Endothelial cell of umbilical vein (primary cell): ENCODE measurements around the gene ALG12.

ENCODE experiments used
- CTCF ChIP-seq, 2 donors: IDR thresholded peaks; 1 replicate in 1 of 2; 2 replicates in 1 of 2; pipeline ENCODE4 v1.5.1; 2011; ENCODE audit warnings: low read length in 2 of 2, mild to moderate bottlenecking in 2 of 2, moderate library complexity in 2 of 2, control low read depth in 1 of 2, inconsistent platforms in 1 of 2, low read depth in 1 of 2; ENCODE audit not compliant: insufficient read depth in 1 of 2; ENCODE audit errors: extremely low read depth in 1 of 2
- EZH2 ChIP-seq: IDR thresholded peaks from 2 replicates; pipeline ENCODE4 v1.6.1; 2012; ENCODE audit warnings: borderline replicate concordance, low read depth, mild to moderate bottlenecking, moderate library complexity, low read length, inconsistent platforms; ENCODE audit not compliant: severe bottlenecking
- FOS ChIP-seq: IDR thresholded peaks from 2 replicates; pipeline ENCODE4 v1.6.1; 2011; ENCODE audit warnings: mild to moderate bottlenecking, low read length, moderate library complexity, borderline replicate concordance; ENCODE audit not compliant: insufficient read depth
- GATA2 ChIP-seq: IDR thresholded peaks from 2 replicates; pipeline ENCODE4 v1.7.0; 2011; ENCODE audit warnings: low read depth, mild to moderate bottlenecking, moderate library complexity, mixed read lengths, low read length; ENCODE audit not compliant: insufficient read length, insufficient read depth
- JUN ChIP-seq: IDR thresholded peaks from 2 replicates; pipeline ENCODE4 v1.6.1; 2011; ENCODE audit warnings: borderline replicate concordance, low read depth; ENCODE audit not compliant: insufficient read length, insufficient read depth
- MYC ChIP-seq: IDR thresholded peaks from one replicate; pipeline ENCODE4 v1.6.1; 2011; ENCODE audit warnings: mild to moderate bottlenecking, low read depth, low read length
- POLR2A ChIP-seq: IDR thresholded peaks from 2 replicates; pipeline ENCODE4 v1.6.1; 2012; ENCODE audit warnings: low read depth, mild to moderate bottlenecking, control low read depth, low read length
- POLR2AphosphoS5 ChIP-seq: IDR thresholded peaks from 2 replicates; pipeline ENCODE4 v1.6.1; 2012; ENCODE audit warnings: low read depth, mild to moderate bottlenecking, control low read depth, low read length, moderate library complexity; ENCODE audit not compliant: insufficient read depth
- TF ChIP-seq, protein P1 (sequence below): IDR thresholded peaks from 2 replicates; pipeline ENCODE4 v1.6.1; 2011; ENCODE audit not compliant: insufficient read depth, insufficient read length

DNA sequence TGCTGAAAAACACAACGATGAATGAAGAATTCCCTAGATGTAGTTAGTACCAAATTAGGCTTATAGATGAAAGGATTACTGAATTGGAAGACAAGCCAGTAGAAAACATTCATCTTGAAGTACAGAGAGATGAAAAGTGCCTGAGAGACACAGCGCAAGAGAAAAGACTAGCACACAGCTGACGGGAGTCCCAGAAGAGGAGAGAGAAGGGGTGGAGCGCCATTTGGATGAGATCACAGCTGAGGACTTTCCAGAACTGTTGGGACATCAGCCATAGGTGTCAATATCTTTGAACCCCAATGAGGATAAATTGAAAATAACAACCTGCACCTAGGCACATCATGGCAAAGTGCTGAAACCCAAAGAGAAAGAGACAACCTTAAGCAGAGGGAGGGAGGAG, 25.2 kb downstream of the ALG12 start:
- TF ChIP-seq POLR2AphosphoS5 (no peak), FOS (no peak), MYC (no peak), POLR2A (no peak), CTCF (IDR thresholded peaks at IDR 0.05; ENCODE audit: extremely low read depth in 1 of 2, insufficient read depth in 1 of 2, low read depth in 1 of 2, low read length in 2 of 2) (no peak), EZH2 (no peak), JUN (no peak), GATA2 (no peak)
- TF ChIP-seq, protein P1, sequence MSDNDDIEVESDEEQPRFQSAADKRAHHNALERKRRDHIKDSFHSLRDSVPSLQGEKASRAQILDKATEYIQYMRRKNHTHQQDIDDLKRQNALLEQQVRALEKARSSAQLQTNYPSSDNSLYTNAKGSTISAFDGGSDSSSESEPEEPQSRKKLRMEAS: no peak
